Transverse colon (tissue), 4 donors: ENCODE data around the gene ZBTB39.

ENCODE experiments used
- CTCF ChIP-seq, 5 experiments: fragments of 200-600 bp in 3 of 5; fragments of 450-650 bp in 2 of 5; sonication (generic) in 3 of 5; IDR thresholded peaks; 1 replicate in 2 of 5; 2 replicates in 3 of 5; pipeline ENCODE4 v1.5.1; 2016 to 2017; ENCODE audit warnings: antibody characterized with exemption in 5 of 5, inconsistent platforms in 3 of 5, mild to moderate bottlenecking in 2 of 5, moderate library complexity in 1 of 5
- EP300 ChIP-seq: sonication (generic); formaldehyde crosslinking; IDR thresholded peaks from one replicate; pipeline ENCODE4 v1.6.1; 2017; ENCODE audit warnings: antibody characterized with exemption, low read depth
- POLR2A ChIP-seq: fragments of 450-650 bp; IDR thresholded peaks from one replicate; pipeline ENCODE4 v1.6.1; 2016; ENCODE audit warnings: antibody characterized with exemption, mild to moderate bottlenecking, moderate library complexity
- POLR2AphosphoS5 ChIP-seq, 3 donors: sonication (generic); formaldehyde crosslinking; IDR thresholded peaks; one replicate each; pipeline ENCODE4 v1.6.1; 2016; ENCODE audit warnings: antibody characterized with exemption in 3 of 3

- TF ChIP-seq CTCF (IDR thresholded peaks at IDR 0.05) (no peak), POLR2AphosphoS5 (IDR thresholded peaks at IDR 0.05) (no peak), EP300 (no peak), POLR2A (no peak)
Measured at GRCh38 chr12:57051011-57051410, 44.7 kb upstream of the ZBTB39 start.
